GM18951 (cell line): ENCODE measurements around the gene HBG2.
"Not testable (repeated sequence)": the region's sequence is repeated elsewhere in the genome, so short reads cannot be mapped to it uniquely, and the experiment has no call there.

ENCODE experiments used
- POLR2A ChIP-seq: IDR thresholded peaks from 4 replicates; pipeline ENCODE4 v1.6.1; 2011; ENCODE audit warnings: mild to moderate bottlenecking; ENCODE audit not compliant: insufficient read length, insufficient read depth; ENCODE audit errors: extremely low read depth
- in situ Hi-C: fragments of 300-500 bp; cut with MboI; formaldehyde crosslinking; loops from one replicate; pipeline ENCODE4 v1.12.0; 2022; ENCODE audit warnings: low sequenced_read_pairs, mixed read lengths, inconsistent platforms; ENCODE audit not compliant: unreplicated experiment

Gene HBG2

DNA sequence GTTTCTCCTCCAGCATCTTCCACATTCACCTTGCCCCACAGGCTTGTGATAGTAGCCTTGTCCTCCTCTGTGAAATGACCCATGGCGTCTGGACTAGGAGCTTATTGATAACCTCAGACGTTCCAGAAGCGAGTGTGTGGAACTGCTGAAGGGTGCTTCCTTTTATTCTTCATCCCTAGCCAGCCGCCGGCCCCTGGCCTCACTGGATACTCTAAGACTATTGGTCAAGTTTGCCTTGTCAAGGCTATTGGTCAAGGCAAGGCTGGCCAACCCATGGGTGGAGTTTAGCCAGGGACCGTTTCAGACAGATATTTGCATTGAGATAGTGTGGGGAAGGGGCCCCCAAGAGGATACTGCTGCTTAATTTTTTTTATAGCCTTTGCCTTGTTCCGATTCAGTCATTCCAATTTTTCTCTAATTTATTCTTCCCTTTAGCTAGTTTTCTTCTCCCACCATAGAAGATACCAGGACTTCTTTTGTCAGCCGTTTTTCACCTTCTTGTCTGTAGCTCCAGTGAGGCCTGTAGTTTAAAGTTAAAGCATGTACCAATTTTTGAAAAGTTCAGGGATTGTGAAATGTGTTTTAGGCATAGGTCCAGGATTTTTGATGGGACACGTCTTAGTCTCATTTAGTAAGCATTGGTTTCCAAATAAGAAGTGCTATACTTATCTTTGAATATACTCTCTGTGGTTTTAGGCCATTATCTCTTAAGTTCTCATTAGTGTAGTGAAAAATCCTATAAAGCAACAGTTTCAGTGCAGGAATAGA, at the start of gene HBG2:
HBG2 (minus strand) TSS at position 136 of the 768 bp plus-strand sequence; CDS start at position 83, 53 bp downstream.
- in situ Hi-C loops = not testable (repeated sequence)

DNA sequence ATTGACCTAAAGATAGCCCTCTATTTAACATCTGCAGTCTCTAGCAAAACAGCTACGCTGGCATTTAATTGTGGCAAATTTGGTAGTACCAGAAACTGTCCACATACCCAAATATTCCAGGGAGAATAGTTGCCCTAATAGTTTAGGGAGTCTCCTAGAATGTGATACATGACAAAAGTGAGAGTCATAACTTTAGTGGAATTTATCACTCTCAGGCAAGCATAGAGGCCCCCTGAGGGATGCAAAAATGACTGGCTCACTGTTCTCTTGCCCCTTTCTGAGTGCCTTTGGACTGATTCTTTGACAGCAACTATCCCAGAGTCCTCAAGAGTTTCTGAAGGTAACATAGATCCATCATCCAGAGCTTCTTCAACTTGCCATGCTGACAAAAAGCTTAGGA, 49.5 kb upstream of the HBG2 start:
- TF ChIP-seq POLR2A = no peak
- in situ Hi-C loops = no loop called here

DNA sequence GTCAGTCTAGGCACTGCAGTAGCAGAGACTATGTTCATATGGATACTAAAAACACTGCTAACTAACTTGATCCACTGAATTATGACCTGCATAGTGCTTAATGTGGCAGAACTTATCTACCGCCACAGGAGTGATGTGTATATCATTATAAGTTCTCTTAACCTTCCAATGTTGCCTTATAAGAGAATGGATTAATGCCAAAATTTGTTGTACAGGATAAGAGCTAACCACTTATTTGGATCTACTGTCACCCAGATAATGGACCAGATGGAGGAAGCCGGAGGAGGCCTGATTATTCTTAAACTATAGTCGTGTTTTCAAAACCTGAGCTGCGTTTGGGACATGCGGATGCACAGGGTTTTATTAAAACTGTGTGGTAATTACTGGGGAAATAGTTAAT, 49.0 kb upstream of the HBG2 start:
- no peak for TF ChIP-seq POLR2A
- in situ Hi-C loops = no loop called here

DNA sequence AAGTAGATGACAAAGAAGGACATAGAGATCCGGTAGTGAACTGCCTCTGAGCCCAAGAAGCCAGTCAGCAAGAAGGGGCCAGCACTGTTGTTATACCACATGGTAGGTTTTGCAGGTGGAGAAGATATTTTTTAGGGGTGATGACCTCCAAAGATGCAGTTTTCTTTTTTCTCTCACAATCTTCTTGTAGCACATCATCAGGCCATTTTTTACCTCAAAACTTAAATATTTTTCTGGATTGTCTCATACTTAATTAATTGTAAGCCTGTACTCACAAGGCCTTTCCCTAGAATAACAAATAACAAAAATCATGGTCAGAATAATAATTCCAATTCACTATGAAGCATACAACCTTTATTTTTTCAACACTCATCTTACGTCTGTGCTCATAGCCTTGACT, 47.3 kb upstream of the HBG2 start, which contains the start of gene OR51B4:
OR51B4 (minus strand) TSS at position 101 of the 400 bp plus-strand sequence; CDS start at position 101, 0 bp downstream.
- no peak for TF ChIP-seq POLR2A
- in situ Hi-C loops = no loop called here

GRCh38 chr11:5300251-5300650, 45.7 kb upstream of the HBG2 start:
- TF ChIP-seq POLR2A = no peak
- in situ Hi-C loops = no loop called here

- in situ Hi-C loops = no loop called here
- no peak for TF ChIP-seq POLR2A
Observed at GRCh38 chr11:5298451-5298850, 43.9 kb upstream of the HBG2 start.

DNA sequence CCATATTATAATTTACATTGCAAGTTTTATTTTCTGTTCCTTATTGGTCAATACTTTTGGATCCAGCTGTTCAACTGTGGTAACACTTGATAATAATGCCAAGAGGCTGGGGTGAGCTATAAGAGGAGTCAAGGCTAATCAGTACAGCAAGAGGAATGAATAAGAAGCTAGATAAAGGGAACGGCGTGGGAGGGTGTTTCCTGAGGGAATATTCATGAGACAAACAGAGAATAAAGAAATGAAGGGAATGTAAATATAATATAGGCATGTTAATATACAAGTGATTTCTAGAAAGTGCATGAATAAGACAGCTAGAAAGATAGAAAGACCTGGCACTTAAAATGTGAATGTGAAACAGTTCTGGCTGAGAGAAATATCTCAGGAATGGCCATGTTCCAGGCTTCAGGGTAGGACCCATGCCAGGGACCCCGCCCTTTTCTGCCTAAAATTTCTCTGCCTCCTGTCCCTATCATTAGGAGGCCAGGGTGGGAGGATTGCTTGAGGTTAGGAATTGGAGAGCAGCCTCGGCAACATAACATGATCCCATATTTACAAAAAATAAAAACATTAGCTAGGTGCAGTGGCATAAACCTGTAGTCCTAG, 43.2 kb upstream of the HBG2 start:
- in situ Hi-C loops = no loop called here
- TF ChIP-seq POLR2A = no peak

DNA sequence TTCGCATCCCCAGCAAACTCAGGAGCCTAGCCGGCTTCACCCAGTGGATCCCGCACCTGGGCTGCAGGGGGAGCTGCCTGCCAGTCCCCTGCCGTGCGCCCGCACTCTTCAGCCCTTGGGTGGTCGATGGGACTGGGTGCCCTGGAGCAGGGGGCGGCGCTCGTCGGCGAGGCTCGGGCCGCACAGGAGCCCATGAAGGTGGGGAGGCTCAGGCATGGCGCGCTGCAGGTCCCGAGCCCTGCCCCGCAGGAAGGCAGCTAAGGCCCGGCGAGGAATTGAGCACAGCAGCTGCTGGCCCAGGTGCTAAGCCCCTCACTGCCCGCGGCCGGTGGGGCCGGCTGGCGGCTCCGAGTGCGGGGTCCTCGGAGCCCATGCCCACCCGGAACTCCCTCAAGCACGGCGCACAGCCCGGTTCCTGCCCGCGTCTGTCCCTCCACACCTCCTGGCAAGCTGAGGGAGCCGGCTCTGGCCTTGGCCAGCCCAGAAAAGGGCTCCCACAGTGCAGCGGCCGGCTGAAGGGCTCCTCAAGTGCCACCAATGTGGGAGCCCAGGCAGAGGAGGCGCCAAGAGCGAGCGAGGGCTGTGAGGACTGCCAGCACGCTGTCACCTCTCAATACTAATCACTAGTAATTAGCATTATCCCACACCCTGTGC, 39.9 kb upstream of the HBG2 start:
- in situ Hi-C loops = not testable (repeated sequence)

GRCh38 chr11:5293028-5293427, 38.4 kb upstream of the HBG2 start:
- in situ Hi-C loops = no loop called here
- no peak for TF ChIP-seq POLR2A

GRCh38 chr11:5291207-5291838, 36.7 kb upstream of the HBG2 start:
- in situ Hi-C loops = no loop called here
- TF ChIP-seq POLR2A = no peak

DNA sequence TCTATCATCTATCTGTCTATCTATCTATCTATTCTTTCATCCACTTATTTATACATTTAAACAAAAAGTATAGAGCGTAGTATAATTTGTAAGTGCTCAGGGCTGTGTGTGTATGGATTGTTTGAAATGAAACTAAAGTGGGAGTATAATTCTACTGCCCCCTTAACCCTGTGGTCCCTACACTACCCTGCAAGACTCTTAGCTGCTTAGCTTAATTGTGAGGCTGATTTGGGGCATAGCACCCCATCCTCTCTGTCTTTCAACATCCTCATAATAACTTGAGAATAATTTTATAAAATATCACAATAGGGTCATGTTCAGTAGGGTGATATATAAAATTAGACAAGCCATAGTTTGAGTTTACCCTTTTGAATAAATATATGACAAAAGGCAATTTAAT, 35.5 kb upstream of the HBG2 start:
- in situ Hi-C loops = no loop called here
- TF ChIP-seq POLR2A = no peak

- TF ChIP-seq POLR2A = no peak
- in situ Hi-C loops = no loop called here
Observed at GRCh38 chr11:5289696-5290095, 35.1 kb upstream of the HBG2 start.

GRCh38 chr11:5288906-5289550, 34.4 kb upstream of the HBG2 start:
- in situ Hi-C loops = no loop called here
- TF ChIP-seq POLR2A = no peak
